HG02884 (cell line): ENCODE data around the gene P2RY14.
A peak's percentile ranks its signal among the peaks of the same experiment; 100 is the strongest.

ENCODE experiments used
- ATAC-seq: cut with Tn5 transposase; IDR thresholded peaks from one replicate; pipeline ENCODE4 v1.9.1; 2021; ENCODE audit warnings: mild to moderate bottlenecking, moderate library complexity; ENCODE audit not compliant: unreplicated experiment

The P2RY14 gene

GRCh38 chr3:151218136-151218535 lies 60.2 kb downstream of the P2RY14 start:
- ATAC-seq, result no peak

GRCh38 chr3:151216641-151217607 lies 61.4 kb downstream of the P2RY14 start:
- no peak for ATAC-seq

GRCh38 chr3:151214459-151214858 lies 63.9 kb downstream of the P2RY14 start:
- no peak for ATAC-seq

DNA sequence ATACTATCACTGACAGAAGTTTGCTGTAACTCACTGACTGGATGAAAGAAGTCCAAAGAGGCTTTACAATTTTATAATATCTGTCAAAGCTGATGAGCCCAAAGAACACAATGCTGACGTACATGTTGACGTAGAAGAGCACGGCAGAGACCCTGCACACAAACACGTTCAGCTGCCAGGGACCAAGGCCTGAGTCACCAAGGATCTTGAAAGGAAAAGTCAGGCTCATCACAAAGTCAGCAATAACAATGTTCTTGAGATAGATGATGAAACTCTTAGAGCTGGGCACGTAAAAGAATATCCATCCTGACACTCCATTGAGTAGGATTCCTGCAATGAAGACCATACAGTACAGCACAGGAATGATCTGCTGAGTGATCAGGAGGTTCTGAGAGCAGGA lies 64.5 kb downstream of the P2RY14 start:
- no peak for ATAC-seq

GRCh38 chr3:151213151-151213550 lies 65.2 kb downstream of the P2RY14 start:
- ATAC-seq, result no peak

- ATAC-seq, result no peak
Measured at GRCh38 chr3:151210676-151211381, 67.5 kb downstream of the P2RY14 start.

- no peak for ATAC-seq
Measured at GRCh38 chr3:151209654-151210053, 68.7 kb downstream of the P2RY14 start.

DNA sequence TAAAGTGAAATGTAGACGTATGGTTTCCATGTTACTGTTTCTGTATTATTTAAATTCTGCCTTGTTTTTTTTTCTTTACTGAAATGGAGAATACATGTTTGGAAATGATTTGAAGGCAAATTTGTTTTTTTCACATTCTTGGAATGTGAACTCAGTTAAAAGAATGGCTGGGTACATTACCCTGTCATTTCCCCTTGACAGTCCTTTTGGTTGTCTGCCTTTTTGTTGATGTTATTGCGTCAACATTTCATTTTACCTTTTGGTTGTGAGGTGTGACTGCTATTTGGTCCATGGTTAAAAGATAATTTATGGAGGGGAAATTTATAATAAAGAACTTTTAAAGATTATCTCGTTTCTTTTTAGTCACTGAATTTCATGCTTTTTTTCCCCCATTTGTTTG lies 72.1 kb downstream of the P2RY14 start:
- no peak for ATAC-seq

DNA sequence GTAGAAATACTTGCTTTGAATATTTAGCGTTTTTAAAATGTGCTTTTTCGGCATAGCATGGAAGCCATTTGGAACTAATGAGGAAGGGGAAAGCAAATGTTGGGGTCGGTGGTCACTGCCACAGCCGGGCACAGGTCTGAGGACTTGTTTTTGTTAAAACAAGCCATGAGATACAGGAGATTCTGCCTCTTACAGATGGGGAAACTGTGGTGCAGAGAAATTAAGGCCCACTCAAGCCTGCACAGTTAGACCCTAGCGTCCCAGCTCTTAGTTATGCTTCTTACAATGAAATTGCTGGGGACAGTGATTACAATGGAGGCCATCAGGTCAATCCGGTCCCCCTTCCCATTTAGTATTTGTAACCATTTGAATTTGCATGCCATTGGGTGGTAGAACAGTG lies 72.9 kb downstream of the P2RY14 start:
- ATAC-seq, result no peak

GRCh38 chr3:151204530-151205402 lies 73.6 kb downstream of the P2RY14 start:
- ATAC-seq, result no peak

DNA sequence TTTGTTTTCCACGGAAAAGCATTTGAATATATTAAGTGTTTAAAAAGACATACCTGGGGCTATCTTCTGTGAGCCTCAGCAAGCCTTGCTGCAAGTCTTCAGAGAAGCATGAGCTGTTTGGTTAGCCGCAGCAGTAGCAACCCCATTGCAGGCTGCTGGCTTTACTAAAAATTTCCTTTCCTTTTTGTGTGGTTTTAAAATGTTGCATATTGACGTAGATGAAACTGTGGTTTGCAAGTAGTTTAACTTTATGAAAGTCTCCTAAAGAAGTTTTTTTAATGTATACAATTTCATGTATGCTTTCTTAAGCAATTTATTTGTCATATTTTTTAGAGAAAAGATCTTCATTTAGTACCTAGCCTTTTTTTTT lies 75.3 kb downstream of the P2RY14 start, which contains the start of gene GPR171:
TSS of gene GPR171 (minus strand) at position 166 of the 370 bp plus-strand sequence. CDS start 3,830 bp downstream, outside the sequence.
- ATAC-seq, result peak; percentile 93

DNA sequence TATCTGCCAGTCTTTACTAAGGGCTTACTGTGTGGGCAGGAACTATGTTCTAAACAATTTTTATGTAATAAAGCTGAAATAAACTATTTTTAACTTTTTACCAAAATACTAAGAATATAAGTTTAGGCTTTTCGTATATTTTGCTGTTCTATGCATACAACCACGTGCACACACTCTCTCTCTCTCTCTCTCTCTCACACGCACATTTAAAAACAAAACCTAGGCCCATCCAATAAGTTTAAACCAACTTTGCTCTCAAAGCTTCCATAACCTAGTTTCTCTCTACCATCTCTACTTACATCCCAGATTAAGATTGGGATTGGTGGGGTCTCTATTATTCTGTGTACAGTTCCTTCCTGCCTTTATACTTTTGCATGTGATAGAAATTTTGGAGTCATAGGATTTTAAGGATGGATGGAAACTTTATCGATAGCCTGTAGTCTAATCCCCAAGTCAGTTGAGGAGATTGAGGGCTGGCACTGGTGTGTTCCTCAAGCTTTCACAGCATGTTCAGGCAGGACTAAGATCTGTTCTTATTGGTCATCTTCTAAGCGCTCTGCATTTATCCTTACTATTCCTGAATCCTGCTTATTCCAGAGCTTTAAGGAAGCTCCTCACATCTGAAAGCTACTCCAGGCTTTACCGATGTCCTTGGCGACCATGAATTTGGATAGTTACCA lies 77.2 kb downstream of the P2RY14 start:
- no peak for ATAC-seq

GRCh38 chr3:151200586-151200985 lies 77.8 kb downstream of the P2RY14 start:
- ATAC-seq, result no peak

- no peak for ATAC-seq
Measured at GRCh38 chr3:151199554-151200438, 78.5 kb downstream of the P2RY14 start.

DNA sequence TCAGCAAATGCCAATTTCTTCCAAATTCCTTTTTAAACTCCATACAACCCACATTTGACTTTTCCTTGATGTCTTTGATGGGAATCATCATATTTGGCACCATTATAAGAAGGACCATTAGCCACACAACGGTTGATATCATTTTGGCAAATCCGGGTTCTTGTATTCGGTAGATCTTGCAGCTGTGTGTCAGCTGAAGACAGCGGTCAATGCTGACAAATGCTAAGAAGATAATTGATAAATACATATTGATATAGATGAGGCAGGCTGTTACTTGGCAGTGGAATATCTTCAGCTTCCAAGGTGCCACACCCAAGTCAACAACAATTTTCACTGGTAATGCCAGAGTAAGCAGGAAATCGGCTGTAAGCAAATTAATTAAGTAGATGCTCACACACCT lies 79.5 kb downstream of the P2RY14 start:
- no peak for ATAC-seq

DNA sequence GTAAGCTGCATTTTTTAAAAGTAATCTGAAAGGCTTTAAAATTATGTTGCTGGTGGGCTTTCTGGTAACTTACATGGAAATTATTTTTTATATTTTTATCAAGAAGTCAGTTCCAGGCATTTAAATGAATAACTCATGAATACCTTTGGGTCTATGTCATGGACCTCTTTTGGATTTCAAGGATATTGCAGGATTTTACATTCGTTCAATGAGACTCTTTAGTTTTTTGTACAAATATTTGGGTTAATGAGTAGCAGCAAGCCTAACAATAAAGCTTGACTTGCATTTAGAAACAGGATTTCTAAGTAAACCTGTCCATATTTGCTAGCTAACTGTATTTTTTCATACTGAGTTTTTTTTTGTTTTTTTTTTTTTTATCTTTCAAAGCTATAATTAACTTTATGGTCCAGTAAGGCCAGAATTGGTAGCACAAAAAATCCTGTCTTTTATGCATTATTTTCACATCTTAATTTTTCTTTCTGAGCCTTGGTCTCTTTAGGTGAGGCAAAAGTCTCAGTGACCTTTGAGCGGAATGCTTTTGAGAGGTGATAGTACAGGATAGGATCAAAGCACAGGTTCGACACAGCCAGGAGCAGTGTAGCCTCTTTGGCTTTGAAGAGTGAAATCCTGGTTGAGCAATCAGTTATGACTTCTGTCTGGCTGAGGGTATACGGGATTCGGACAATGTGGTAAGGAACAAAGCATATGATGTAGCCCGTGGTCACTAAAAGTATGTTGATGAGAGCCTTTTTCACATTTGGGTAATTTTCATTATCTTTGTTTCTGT lies 80.2 kb downstream of the P2RY14 start:
- ATAC-seq, result no peak

DNA sequence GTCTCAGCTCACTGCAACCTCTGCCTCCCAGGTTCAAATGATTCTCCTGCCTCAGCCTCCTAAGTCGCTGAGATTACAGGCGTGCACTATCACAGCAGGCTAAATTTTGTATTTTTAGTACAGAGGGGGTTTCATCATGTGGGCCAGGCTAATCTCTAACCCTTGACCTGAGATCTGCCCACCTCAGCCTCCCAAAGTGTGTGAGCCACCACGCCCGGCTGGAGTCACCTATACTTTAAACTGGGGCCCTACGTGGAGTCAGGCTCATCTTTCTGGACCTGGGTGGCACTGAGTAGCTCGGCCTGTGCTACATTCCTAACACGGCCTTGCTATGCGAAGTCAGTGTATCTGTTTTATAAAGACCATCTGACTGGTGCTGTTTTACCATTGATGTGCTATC lies 81.1 kb downstream of the P2RY14 start:
- no peak for ATAC-seq

DNA sequence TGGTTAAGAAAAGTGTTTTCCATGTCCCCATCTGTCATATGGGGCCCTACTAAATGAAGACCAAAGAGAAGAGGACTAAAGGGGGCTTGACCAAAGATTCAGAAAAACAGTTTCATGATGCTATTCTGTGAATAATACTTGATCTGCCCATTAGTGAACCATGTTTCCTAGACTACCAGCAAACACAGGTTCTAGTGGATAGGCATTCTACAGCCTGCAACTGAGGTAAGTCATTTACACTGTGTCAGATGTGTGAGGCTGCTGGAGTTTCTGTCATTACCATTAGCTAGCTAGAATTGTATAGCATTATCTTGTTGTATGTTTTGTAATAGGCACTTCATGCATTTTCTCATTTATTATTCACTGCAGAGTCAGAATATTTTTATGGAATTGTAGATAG lies 81.9 kb downstream of the P2RY14 start:
- no peak for ATAC-seq

DNA sequence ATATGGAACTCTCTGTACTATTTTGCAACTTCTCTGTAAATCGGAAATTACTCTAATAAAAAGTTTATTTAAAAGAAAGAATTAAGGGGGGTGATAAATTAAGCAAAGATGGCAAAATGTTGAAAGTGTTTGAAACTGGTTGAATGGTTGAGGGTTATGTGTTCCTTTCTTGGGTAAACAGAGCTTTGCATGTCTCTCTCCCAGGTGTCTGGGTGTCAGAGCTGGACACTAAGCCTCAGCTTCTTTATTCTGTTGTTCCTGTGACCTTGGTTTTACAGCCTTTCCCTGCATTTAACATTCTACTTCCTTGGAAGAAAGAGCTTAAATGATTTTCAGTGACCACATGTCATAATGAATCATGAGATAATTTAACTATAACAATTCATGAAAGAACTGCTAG lies 82.5 kb downstream of the P2RY14 start:
- ATAC-seq, result no peak
